OCI-LY7 (cell line): ENCODE results near the gene GABARAP.

Experiments
- CTCF ChIP-seq: fragments of 200-600 bp; sonication (generic); conservative IDR thresholded peaks from 2 replicates; pipeline ENCODE4 v1.5.1; 2014; ENCODE audit warnings: mild to moderate bottlenecking, antibody characterized with exemption, low read length, moderate library complexity, mixed read lengths
- EZH2phosphoT487 ChIP-seq: fragments of 200-600 bp; sonication (generic); IDR thresholded peaks from 2 replicates; pipeline ENCODE4 v1.6.1; 2018; ENCODE audit warnings: low read depth, borderline replicate concordance, mild to moderate bottlenecking, mixed run types, antibody characterized with exemption, low read length, moderate library complexity, mixed read lengths

GRCh38 chr17:7219229-7219811, 22.9 kb downstream of the GABARAP start:
- TF ChIP-seq CTCF (no peak), EZH2phosphoT487 (no peak)
